Kasumi-1 (cell line): ENCODE data around the gene RNF34.

Experiments used
- DNase-seq, 2 experiments: peaks; one replicate each; lab custom pipeline; 2025; lab: John Stamatoyannopoulos, UW

The RNF34 gene

GRCh38 chr12:121440768-121441167 is 40.9 kb downstream of the RNF34 start:
- no peak for DNase-seq

GRCh38 chr12:121441555-121441954 is 41.6 kb downstream of the RNF34 start:
- DNase-seq, result peak in 1 of 2 experiments; percentile 17

GRCh38 chr12:121442028-121442948 is 42.4 kb downstream of the RNF34 start:
- no peak for DNase-seq

GRCh38 chr12:121443193-121443870 is 43.4 kb downstream of the RNF34 start:
- peak; percentile 50 to 56 for DNase-seq

- no peak for DNase-seq
Observed at GRCh38 chr12:121443911-121444841, 44.3 kb downstream of the RNF34 start.

GRCh38 chr12:121444842-121445202 is 44.9 kb downstream of the RNF34 start:
- no peak for DNase-seq

GRCh38 chr12:121446750-121447149 is 46.8 kb downstream of the RNF34 start:
- no peak for DNase-seq

GRCh38 chr12:121448771-121449315 is 48.9 kb downstream of the RNF34 start:
- no peak for DNase-seq

GRCh38 chr12:121451961-121452339 is 52.0 kb downstream of the RNF34 start:
- no peak for DNase-seq

GRCh38 chr12:121452340-121452984 is 52.5 kb downstream of the RNF34 start:
- no peak for DNase-seq

- DNase-seq, result no peak
Observed at GRCh38 chr12:121452985-121453360, 53.1 kb downstream of the RNF34 start.

GRCh38 chr12:121453629-121454028 is 53.7 kb downstream of the RNF34 start:
- DNase-seq, result no peak

- DNase-seq, result no peak
Observed at GRCh38 chr12:121454921-121455320, 55.0 kb downstream of the RNF34 start.

GRCh38 chr12:121455766-121456420 is 56.0 kb downstream of the RNF34 start:
- no peak for DNase-seq

- no peak for DNase-seq
Observed at GRCh38 chr12:121456551-121456950, 56.6 kb downstream of the RNF34 start.

- DNase-seq, result no peak
Observed at GRCh38 chr12:121461048-121461447, 61.1 kb downstream of the RNF34 start.

GRCh38 chr12:121464331-121464730 is 64.4 kb downstream of the RNF34 start:
- DNase-seq, result no peak

GRCh38 chr12:121465921-121466793 is 66.2 kb downstream of the RNF34 start:
- DNase-seq, result peak; percentile 55 to 64

GRCh38 chr12:121466794-121467637 is 67.1 kb downstream of the RNF34 start:
- peak; percentile 73 to 78 for DNase-seq
